ENCODE results near the gene KRTAP5-5.

DNA sequence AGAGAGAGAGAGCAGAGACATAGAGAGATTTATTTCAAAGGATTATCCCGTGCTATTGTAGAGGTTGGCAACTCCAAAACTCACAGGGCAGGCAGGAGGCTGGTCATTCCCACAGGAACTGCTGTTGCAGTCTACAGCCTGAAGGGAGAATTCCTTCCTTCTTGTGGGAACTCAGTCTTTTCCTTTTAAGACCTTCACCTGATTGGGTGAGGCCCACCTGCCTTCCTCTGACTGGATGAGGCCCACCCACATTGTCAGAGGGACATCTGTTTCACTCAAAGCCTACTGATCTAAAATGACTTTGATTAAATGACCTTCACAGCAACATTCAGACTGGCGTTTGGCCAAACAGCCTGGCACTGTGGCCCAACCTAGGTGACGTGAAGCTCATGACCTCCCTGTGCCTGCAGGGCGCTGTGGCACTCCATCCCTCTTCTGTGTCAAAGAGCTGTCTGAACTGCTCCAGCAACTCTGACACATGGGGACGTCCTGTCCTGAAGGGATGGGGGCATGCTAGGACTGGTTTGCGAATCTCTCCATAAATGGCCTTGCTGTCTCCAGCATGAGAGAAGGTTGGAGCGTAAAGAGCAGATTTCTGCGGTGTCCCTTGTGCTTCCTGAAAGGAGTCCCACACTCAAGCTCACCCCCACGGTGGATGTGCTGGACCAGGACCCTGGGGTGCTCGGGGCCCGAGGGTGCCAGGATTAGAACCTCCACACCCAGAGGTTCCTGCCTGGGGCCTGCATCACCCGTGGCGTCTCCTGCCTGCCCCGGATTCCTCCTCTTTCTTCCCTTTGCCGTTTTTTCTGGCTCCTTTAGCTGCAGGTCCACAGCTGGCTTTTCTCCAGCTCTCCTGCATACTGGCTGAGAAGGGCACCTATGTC lies 20.7 kb downstream of the KRTAP5-5 start:
- no peak for TF ChIP-seq POLR2A (IDR thresholded peaks at IDR 0.05)
- TF ChIP-seq, protein P1, sequence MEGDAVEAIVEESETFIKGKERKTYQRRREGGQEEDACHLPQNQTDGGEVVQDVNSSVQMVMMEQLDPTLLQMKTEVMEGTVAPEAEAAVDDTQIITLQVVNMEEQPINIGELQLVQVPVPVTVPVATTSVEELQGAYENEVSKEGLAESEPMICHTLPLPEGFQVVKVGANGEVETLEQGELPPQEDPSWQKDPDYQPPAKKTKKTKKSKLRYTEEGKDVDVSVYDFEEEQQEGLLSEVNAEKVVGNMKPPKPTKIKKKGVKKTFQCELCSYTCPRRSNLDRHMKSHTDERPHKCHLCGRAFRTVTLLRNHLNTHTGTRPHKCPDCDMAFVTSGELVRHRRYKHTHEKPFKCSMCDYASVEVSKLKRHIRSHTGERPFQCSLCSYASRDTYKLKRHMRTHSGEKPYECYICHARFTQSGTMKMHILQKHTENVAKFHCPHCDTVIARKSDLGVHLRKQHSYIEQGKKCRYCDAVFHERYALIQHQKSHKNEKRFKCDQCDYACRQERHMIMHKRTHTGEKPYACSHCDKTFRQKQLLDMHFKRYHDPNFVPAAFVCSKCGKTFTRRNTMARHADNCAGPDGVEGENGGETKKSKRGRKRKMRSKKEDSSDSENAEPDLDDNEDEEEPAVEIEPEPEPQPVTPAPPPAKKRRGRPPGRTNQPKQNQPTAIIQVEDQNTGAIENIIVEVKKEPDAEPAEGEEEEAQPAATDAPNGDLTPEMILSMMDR (IDR thresholded peaks at IDR 0.05): no peak

Data from lower leg skin (tissue), 3 donors.